NCI-H1930 (cell line): ENCODE results near the gene CHAMP1.

ENCODE experiments used
- DNase-seq, 2 experiments: peaks; one replicate each; lab custom pipeline; 2025; lab: John Stamatoyannopoulos, UW

Gene CHAMP1

GRCh38 chr13:114314074-114314912, at the start of gene CHAMP1:
TSS of gene CHAMP1 (plus strand) at chr13:114314503. CDS start at chr13:114323843, 9,340 bp downstream.
- DNase-seq = peak; percentile 95 to 97

- no peak for DNase-seq
These were observed 49.3 kb upstream of the CHAMP1 start for GRCh38 chr13:114264886-114265611.

GRCh38 chr13:114266241-114266640, 48.1 kb upstream of the CHAMP1 start:
- no peak for DNase-seq

- DNase-seq = no peak
These were observed 45.7 kb upstream of the CHAMP1 start for GRCh38 chr13:114268344-114269280.

GRCh38 chr13:114269281-114269770, 45.0 kb upstream of the CHAMP1 start:
- DNase-seq = no peak

GRCh38 chr13:114272977-114273376, 41.3 kb upstream of the CHAMP1 start:
- no peak for DNase-seq

- DNase-seq = no peak
These were observed 39.0 kb upstream of the CHAMP1 start for GRCh38 chr13:114275304-114275703.

GRCh38 chr13:114279146-114279545, 35.2 kb upstream of the CHAMP1 start:
- no peak for DNase-seq

- no peak for DNase-seq
These were observed 34.4 kb upstream of the CHAMP1 start for GRCh38 chr13:114279758-114280355.

- DNase-seq = peak; percentile 84 to 91
These were observed 32.8 kb upstream of the CHAMP1 start, which contains the start of gene UPF3A for GRCh38 chr13:114281351-114282040. TSS of gene UPF3A (plus strand) at chr13:114281601. CDS start at chr13:114281640, 39 bp downstream.

- DNase-seq = peak; percentile 70 to 83
These were observed 32.1 kb upstream of the CHAMP1 start for GRCh38 chr13:114282041-114282670.

- DNase-seq = no peak
These were observed 30.7 kb upstream of the CHAMP1 start for GRCh38 chr13:114283576-114283975.

GRCh38 chr13:114284680-114285079, 29.6 kb upstream of the CHAMP1 start:
- DNase-seq = no peak

GRCh38 chr13:114285166-114285808, 29.0 kb upstream of the CHAMP1 start:
- no peak for DNase-seq

- no peak for DNase-seq
These were observed 27.5 kb upstream of the CHAMP1 start for GRCh38 chr13:114286808-114287207.

- no peak for DNase-seq
These were observed 26.1 kb upstream of the CHAMP1 start for GRCh38 chr13:114288157-114288591.

- no peak for DNase-seq
These were observed 17.9 kb upstream of the CHAMP1 start for GRCh38 chr13:114296448-114296847.

GRCh38 chr13:114296902-114297301, 17.4 kb upstream of the CHAMP1 start:
- DNase-seq = no peak

- DNase-seq = no peak
These were observed 15.4 kb upstream of the CHAMP1 start for GRCh38 chr13:114298866-114299265.
